RWPE1 (cell line): ENCODE results near the gene TMOD4.

ENCODE experiments used
- CTCF ChIA-PET: fragments of 350-600 bp; sonication (Branson Sonifier 250); formaldehyde crosslinking; extraction: SDS; loops from one replicate; lab custom pipeline; 2021; lab: Yijun Ruan, JAX
- POLR2A ChIA-PET: fragments of 400-600 bp; formaldehyde crosslinking; extraction: SDS; loops from one replicate; lab custom pipeline; 2020; ENCODE audit warnings: antibody characterized with exemption; ENCODE audit not compliant: low non-redundant PET; lab: Yijun Ruan, JAX
- DNase-seq: peaks from one replicate; pipeline ENCODE4 v3.0.0; 2012; ENCODE audit warnings: low spot score
- H3K27ac ChIP-seq: fragments of 450-650 bp; 2 replicates; pipeline ENCODE4 v1.5.1; 2017
- CTCF ChIP-seq: fragments of 450-650 bp; conservative IDR thresholded peaks from 2 replicates; pipeline ENCODE4 v1.5.1; 2017; ENCODE audit warnings: low read depth, mild to moderate bottlenecking

TMOD4 gene

GRCh38 chr1:151175041-151175741 lies 590 bp downstream of the TMOD4 start:
- ChIA-PET CTCF (interaction anchor here (0.5 to 0.7 kb wide), 4 partner anchors 33 to 290 kb away, joined by 3 to 6 read pairs (median 4); no protein-coding TSS in a partner anchor), POLR2A (no interaction called here)
- peak overlapping the region; percentile 71 for H3K27ac ChIP-seq
- no peak for DNase-seq
- TF ChIP-seq CTCF: no peak

- CTCF ChIA-PET: interaction anchor here (0.6 to 0.8 kb wide), 3 partner anchors 30 to 135 kb away, joined by 4 read pairs; no protein-coding TSS in a partner anchor
- TF ChIP-seq CTCF: no peak
- POLR2A ChIA-PET: no interaction called here
- H3K27ac ChIP-seq: no peak overlapping the region
- no peak for DNase-seq
Measured at GRCh38 chr1:151171190-151171589, 4.6 kb downstream of the TMOD4 start.

GRCh38 chr1:151167116-151167515 lies 8.7 kb downstream of the TMOD4 start:
- CTCF ChIA-PET: no interaction called here
- POLR2A ChIA-PET: interaction anchor here (0.6 kb wide), 1 partner anchor 33 kb away, joined by 3 read pairs; no protein-coding TSS in a partner anchor
- DNase-seq: no peak
- no peak for TF ChIP-seq CTCF
- H3K27ac ChIP-seq: peak overlapping the region; percentile 84

- POLR2A ChIA-PET: interaction anchor here (0.6 kb wide), 1 partner anchor 34 kb away, joined by 3 read pairs; no protein-coding TSS in a partner anchor
- peak; percentile 61 for DNase-seq
- TF ChIP-seq CTCF: no peak
- H3K27ac ChIP-seq: peak overlapping the region; percentile 84
- CTCF ChIA-PET: no interaction called here
Measured at GRCh38 chr1:151166505-151166956, 9.2 kb downstream of the TMOD4 start.

GRCh38 chr1:151165738-151166504 lies 9.9 kb downstream of the TMOD4 start, which contains the start of the genes LYSMD1 and SCNM1:
Gene LYSMD1 (minus strand): TSS chr1:151165902. CDS start chr1:151165258, 644 bp downstream.
Gene SCNM1 (plus strand): TSS chr1:151166144. CDS start chr1:151166153, 9 bp downstream.
- DNase-seq: peak; percentile 96
- ChIA-PET CTCF (no interaction called here), POLR2A (no interaction called here)
- peak within 1 kb of the TSS; percentile 84 for H3K27ac ChIP-seq
- no peak for TF ChIP-seq CTCF

- H3K27ac ChIP-seq: peak overlapping the region; percentile 84
- ChIA-PET POLR2A (no interaction called here), CTCF (no interaction called here)
- peak; percentile 51 for DNase-seq
- TF ChIP-seq CTCF: no peak
Measured at GRCh38 chr1:151165281-151165737, 10.5 kb downstream of the TMOD4 start.
